ENCODE measurements around the gene ZCWPW1. TPM values are rescaled to one million over a fixed set of nuclear protein-coding genes. Genes with fewer than 3 reads are reported as not detected.

ZCWPW1 gene
- total RNA-seq, 2 donors from 2014 or later, result 1.6 to 3.3 TPM

GRCh38 chr7:100438172-100438571 is 9.7 kb upstream of the ZCWPW1 start:
- peaks cover 25% of the 10 kb centered on the region for H3K4me1 ChIP-seq
- no peak for TF ChIP-seq CTCF (IDR thresholded peaks at IDR 0.05)
- no peak for TF ChIP-seq POLR2A (IDR thresholded peaks at IDR 0.05)
- WGBS, 2 donors, result 44 to 47% methylated on average over 2 of the region's 2 CpGs
- DNase-seq (no peak), ATAC-seq (no peak)
- intact Hi-C loops (cut with DNase I), result no loop called here
- H3K27me3 ChIP-seq, result no peaks in the 10 kb centered on the region
- H3K4me3 ChIP-seq, result no peak overlapping the region
- peaks cover 0 to 7% of the 10 kb centered on the region in 2 donors for H3K36me3 ChIP-seq (replicated peaks in 1 of 2; ENCODE audit: insufficient read depth in 1 of 2, low read depth in 2 of 2)
- no peaks in the 10 kb centered on the region for H3K9me3 ChIP-seq
- no peak overlapping the region for H3K27ac ChIP-seq

- intact Hi-C loops (cut with DNase I), result no loop called here
- WGBS, 2 donors, result 84 to 91% methylated on average over 28 of the region's 28 CpGs
- Histone ChIP-seq H3K36me3 (replicated peaks in 1 of 2; ENCODE audit: insufficient read depth in 1 of 2, low read depth in 2 of 2) (peaks cover 0 to 8% of the 10 kb centered on the region in 2 donors), H3K27ac (peak overlapping the region; percentile 79 to 94 (median 89)), H3K9me3 (no peaks in the 10 kb centered on the region), H3K27me3 (no peaks in the 10 kb centered on the region), H3K4me3 (no peak overlapping the region), H3K4me1 (peaks cover 25% of the 10 kb centered on the region)
- ATAC-seq (no peak), DNase-seq (peak in 2 of 4 donors; percentile 21 to 29)
- TF ChIP-seq POLR2A (IDR thresholded peaks at IDR 0.05) (no peak), CTCF (IDR thresholded peaks at IDR 0.05) (no peak)
Observed at GRCh38 chr7:100437150-100438100, 8.9 kb upstream of the ZCWPW1 start.

- Histone ChIP-seq H3K27me3 (no peaks in the 10 kb centered on the region), H3K27ac (peak overlapping the region; percentile 79 to 94 (median 89)), H3K4me3 (peak overlapping the region; percentile 47 to 81), H3K9me3 (no peaks in the 10 kb centered on the region), H3K4me1 (peaks cover 40% of the 10 kb centered on the region), H3K36me3 (replicated peaks in 1 of 2; ENCODE audit: insufficient read depth in 1 of 2, low read depth in 2 of 2) (peaks cover 0 to 8% of the 10 kb centered on the region in 2 donors)
- TF ChIP-seq POLR2A (IDR thresholded peaks at IDR 0.05) (peak in 2 of 3 donors; percentile 7 to 14), CTCF (IDR thresholded peaks at IDR 0.05) (peak in 1 of 7 experiments; percentile 4)
- intact Hi-C loops (cut with DNase I), result no loop called here
- DNase-seq (peak; percentile 59 to 62 (median 60)), ATAC-seq (peak; percentile 47)
- 1 to 3% methylated on average over 23 to 59 of the region's 81 CpGs for WGBS, 2 donors
Observed at GRCh38 chr7:100435401-100436304, 7.2 kb upstream of the ZCWPW1 start.

GRCh38 chr7:100434297-100435144 is 6.0 kb upstream of the ZCWPW1 start:
- H3K9me3 ChIP-seq, result no peaks in the 10 kb centered on the region
- TF ChIP-seq POLR2A (IDR thresholded peaks at IDR 0.05) (no peak), CTCF (IDR thresholded peaks at IDR 0.05) (no peak)
- H3K4me3 ChIP-seq, result no peak overlapping the region
- intact Hi-C loops (cut with DNase I), result no loop called here
- H3K36me3 ChIP-seq (replicated peaks in 1 of 2; ENCODE audit: insufficient read depth in 1 of 2, low read depth in 2 of 2), result peaks cover 0 to 8% of the 10 kb centered on the region in 2 donors
- 77 to 79% methylated on average over 22 of the region's 22 CpGs for WGBS, 2 donors
- DNase-seq (peak in 1 of 4 donors; percentile 10), ATAC-seq (no peak)
- peaks cover 47% of the 10 kb centered on the region for H3K4me1 ChIP-seq
- peak overlapping the region in 2 of 4 donors; percentile 89 to 94 for H3K27ac ChIP-seq
- H3K27me3 ChIP-seq, result no peaks in the 10 kb centered on the region
